Activated T-cell treated with anti-CD3 and anti-CD28 coated beads for 24 hours (primary cell): ENCODE data around the gene SULT1C4.
"Not testable (repeated sequence)": the region's sequence is repeated elsewhere in the genome, so short reads cannot be mapped to it uniquely, and the experiment has no call there.

Experiments used
- DNase-seq: peaks from one replicate; pipeline ENCODE4 v3.0.0-alpha.2; 2020; ENCODE audit warnings: low read depth

SULT1C4 gene

GRCh38 chr2:108377815-108378630 is at the start of gene SULT1C4:
SULT1C4 (plus strand) TSS chr2:108377954; CDS start chr2:108378338, 384 bp downstream.
- DNase-seq, result no peak

DNA sequence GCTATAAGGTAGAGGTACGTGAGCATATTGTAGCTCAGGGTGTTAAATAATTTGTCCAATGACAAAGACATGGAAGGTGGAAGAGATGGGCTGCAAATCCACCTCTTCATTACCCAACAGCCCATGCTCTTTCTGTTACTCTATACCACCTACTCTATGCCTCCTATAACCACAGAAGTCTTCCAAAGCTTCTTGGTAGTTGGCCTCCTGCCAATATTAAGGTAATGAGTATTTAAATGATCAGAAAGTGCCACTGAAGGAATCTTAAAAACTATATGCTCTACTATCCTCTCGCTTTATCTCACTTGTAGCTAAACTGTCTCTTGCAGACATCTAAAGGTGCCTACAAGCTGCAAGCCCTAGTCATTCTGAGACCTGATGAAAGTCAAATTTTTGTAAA is 48.0 kb upstream of the SULT1C4 start:
- no peak for DNase-seq

- DNase-seq, result no peak
Observed at GRCh38 chr2:108330979-108331378, 46.8 kb upstream of the SULT1C4 start.

DNA sequence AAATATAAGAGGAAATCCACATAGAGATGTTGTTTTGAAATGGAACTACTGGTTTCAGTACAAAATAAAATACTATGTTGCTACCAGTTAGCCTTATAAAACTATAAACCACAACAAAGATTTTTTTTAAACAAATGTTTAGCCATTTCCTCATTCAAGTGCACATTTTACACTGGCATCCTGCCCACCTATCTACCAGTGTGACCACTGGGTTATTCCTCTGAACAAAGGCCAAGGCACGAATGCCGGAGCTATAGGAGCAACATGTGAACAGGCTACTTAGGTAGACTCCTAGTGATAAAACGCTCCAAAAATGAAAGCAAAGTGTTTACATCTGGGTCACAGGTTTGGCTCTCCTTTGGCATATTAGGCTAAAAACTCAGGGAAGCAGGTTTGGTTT is 31.8 kb upstream of the SULT1C4 start:
- no peak for DNase-seq

- no peak for DNase-seq
Observed at GRCh38 chr2:108346827-108347226, 30.9 kb upstream of the SULT1C4 start.

GRCh38 chr2:108347786-108348185 is 30.0 kb upstream of the SULT1C4 start:
- DNase-seq, result no peak

DNA sequence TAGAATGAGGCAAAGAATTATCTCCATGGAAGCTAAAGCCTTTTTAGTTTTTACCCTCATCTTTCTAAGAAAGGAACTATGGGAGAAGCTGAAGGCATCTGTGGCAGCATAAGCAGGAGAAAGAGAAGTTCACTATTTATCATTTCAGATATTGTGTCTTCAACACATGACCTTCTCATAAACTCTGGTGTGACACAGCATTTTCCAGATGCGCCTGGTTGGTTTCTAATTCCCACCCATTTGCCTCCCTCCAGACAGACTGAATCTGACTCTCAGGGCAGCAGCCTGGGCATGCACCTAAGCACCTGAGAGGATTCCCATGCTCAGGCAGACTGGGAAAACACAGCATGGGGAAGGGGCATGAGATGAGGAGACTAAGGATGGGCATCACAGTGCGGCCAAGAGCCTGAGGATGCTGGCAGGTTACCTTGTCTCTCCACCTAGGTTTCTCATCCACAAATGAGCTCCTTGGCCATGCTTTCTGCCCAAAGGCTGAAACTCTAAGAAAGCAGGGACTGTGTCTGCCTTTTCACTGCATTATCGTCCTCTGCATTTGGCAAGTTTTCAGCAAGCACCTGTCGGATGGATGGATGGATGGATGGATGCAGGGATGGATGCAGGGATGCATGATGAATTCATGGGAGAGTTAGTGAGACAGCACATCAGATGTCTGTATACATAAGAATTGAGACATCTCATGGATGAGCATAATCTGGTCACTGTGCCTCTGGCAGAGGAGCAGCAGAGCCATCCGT is 28.8 kb upstream of the SULT1C4 start:
- no peak for DNase-seq

DNA sequence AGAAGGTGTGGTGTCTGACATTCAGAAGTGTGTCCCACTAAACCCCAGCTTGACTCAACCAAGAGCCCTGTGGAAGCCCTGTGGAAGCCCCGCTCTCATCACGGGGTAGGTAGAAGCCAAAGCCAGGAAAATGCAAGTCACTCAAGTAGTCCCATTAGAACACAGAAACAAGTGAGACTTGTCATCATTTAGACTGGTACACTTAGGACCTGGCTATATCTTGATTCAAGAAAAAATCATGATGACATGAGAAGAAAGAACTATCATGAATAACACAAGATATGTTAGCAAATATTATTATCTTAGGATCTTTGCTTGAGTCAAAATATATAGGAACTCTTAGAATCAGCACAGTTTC is 28.2 kb upstream of the SULT1C4 start:
- no peak for DNase-seq

- DNase-seq, result no peak
Observed at GRCh38 chr2:108351889-108352288, 25.9 kb upstream of the SULT1C4 start.

- no peak for DNase-seq
Observed at GRCh38 chr2:108354136-108354535, 23.6 kb upstream of the SULT1C4 start.

DNA sequence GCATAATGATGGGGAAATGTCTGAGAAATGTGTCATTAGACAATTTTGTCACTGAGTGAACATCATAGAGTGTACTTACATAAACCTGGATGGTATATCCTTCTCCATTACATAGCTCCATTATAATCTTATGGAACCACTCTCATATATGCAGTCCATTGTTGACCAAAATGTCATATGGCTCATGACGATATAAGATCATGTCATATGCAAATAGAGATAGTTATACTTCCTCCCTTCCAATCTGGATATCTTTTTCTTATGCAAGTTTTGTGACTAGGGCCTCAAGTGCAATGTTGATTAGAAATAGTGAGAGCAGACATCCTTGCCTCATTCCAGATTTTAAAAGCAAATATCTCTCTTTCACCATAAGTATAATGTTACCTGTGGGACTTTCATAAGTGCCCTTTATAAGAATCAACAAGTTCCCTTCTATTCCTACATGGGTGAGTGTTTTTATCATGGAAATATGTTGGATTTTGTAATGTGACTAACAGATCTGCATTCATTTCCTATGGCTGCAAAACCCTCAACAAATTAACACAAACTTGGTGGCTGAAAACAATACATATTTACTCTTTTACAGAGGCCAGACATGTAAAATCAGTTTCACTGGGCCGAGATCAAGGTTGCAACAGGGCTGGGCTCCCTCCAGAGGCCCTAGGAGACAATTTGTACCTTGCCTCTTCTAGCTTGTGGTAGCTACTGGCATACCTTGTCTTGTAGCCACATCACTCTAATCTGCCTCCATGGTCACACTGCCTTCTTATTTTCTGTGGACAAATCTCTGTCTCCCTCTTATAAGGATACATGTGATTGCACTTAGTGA is 21.6 kb upstream of the SULT1C4 start:
- DNase-seq, result no peak

GRCh38 chr2:108359336-108359735 is 18.4 kb upstream of the SULT1C4 start:
- DNase-seq, result not testable (repeated sequence)

DNA sequence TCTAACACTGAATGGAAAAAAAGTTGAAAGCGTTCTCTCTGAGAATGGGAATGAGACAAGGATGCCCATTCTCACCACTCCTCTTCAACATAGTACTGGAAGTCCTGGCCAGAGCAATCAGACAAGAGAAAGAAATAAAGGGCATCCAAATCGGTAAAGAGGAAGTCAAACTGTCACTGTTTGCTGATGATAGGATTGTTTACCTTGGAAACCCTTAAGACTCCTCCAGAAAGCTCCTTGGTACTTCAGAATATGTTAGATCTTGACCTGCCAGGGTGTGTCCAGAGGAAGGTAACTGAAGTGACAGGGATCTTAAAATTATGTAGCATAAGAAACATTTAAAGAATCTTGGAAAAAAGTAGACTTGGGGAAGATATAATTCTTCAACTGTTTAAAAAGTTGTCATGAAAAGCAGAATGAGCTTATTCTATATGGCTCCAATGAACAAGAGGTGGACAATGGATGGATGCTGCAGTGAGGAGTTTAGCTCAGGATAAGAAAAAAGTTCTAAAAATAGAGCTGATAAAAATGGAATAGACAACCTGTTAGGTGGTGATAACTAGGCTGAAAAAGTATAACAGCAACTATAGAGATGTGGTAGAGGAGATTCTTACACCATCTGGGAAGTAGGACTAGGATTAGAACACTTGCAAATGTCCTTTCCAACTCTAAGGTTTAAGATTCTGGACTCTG is 16.8 kb upstream of the SULT1C4 start:
- no peak for DNase-seq

DNA sequence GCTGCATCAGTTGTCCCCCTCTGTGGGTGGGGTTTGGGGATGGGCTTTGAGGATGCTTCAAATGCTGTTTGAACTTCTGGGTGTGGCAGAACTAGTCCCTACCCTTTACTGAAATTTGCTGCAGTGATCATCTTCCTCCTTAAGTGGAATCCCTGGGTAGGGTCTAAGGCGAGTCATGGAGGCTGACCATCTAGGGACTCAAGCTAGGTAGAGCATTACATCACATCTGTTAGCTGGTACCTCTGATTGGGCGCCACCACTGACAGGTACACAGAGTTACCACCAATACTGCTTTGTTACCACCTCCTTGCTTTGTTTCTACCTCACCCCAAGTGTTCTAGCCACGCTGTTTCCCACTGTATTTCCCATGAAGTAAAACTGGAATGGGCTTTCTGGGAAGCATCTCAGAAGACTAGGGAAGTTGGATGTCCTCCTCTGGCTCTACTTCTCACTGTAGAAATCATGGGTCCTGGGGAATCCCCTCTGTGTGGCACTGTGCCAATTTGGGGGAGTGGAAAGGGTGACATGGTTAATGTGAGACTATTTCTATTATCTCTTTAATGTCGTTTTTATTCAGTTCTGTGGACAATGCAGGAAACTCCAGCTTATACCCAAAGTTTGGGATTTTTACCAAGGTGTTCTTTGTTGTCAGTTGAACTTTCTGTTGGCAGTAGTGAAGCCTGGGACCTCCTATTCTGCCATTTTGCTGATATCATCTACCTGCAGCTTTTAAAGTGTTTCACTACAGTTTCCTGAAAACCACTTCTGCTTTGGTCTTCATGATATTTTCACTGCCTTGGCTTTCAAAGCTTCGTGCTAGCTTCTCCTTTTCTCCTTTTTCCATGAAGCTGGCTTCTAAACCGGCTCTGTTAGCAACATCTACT is 14.5 kb upstream of the SULT1C4 start:
- no peak for DNase-seq

GRCh38 chr2:108363908-108364225 is 13.9 kb upstream of the SULT1C4 start:
- DNase-seq, result no peak

DNA sequence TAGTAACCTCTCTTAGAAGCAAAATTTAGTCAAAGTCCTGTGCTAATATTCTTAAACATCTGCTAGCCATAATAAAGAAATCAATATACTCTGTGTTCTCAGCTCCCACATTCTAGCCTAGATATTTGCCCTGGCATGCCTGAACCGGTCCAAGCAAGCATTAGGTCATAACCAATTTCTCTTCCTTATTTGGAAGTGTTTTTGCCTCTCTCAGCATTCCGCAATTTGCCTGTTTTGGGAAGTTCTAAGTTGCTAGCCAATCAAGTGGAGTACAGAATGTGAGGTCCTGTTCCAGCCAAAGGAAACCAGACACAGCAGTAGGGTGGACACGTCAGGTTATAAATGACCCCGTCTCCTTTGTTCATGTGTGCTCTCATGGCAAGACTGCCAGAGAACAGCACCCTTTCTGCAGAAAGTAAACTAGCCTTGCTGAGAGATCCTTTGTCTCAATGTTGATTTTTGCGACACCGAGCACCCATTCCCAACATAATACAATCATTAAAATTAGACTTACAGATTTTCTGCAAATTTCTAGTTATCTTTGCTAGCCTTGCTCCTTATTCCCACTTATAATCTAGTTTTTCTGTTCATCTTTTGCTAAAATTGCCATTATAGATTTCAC is 13.0 kb upstream of the SULT1C4 start:
- DNase-seq, result no peak

DNA sequence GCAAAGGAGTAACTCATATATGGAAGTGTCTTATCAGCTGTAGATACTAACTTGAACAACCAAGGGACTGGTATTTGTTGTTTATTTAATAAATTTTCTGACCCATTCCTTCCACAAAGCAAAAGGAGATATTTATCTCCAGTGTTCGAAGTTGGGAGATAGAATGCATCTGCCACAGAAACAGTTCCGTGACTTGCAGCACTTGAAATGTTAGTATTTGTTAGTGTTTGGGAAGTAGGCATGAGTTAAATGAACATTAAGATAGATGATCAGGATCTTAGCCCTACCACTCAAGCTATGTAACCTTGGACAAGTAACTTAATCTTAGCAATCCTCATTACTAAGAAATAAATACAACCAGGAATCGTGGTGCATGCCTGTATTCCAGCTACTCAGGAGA is 12.1 kb upstream of the SULT1C4 start:
- DNase-seq, result no peak

DNA sequence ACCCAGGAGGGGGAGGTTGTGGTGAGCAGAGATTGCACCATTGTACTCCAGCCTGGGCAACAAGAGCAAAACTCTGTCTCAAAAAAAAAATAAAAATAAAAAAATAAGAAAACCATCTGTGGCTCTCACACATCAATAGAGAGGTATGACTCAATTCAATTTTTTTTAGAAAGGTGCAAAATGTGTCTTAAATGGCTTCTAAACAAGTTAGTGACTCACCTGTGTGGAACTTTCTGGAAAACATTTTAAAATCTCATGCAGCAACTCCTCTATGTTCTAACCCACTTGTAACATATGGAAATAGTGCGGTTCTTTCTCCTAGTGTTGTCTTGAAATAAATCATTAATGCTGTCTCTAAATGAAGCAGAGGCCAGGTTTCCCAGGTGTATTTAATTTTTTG is 10.7 kb upstream of the SULT1C4 start:
- no peak for DNase-seq

GRCh38 chr2:108367561-108368175 is 10.1 kb upstream of the SULT1C4 start:
- no peak for DNase-seq

GRCh38 chr2:108369153-108369552 is 8.6 kb upstream of the SULT1C4 start:
- DNase-seq, result no peak
